Dendritic cell treated with granulocyte-macrophage colony-stimulating factor and Interleukin-4, amounts not matched to agents 40 ng/mL and 50 ng/mL, for 4 days (primary cell): ENCODE results near the gene TUBB1.
A peak's percentile ranks its signal among the peaks of the same experiment; 100 is the strongest.

Source experiments
- H3K27ac Mint-ChIP-seq: one replicate; pipeline ENCODE4 v1.8.0; 2022; ENCODE audit warnings: mild to moderate bottlenecking, mixed read lengths
- H3K27me3 Mint-ChIP-seq: one replicate; pipeline ENCODE4 v1.8.0; 2022; ENCODE audit warnings: mild to moderate bottlenecking, mixed read lengths
- H3K36me3 Mint-ChIP-seq: one replicate; pipeline ENCODE4 v1.8.0; 2022; ENCODE audit warnings: low read depth, mixed read lengths
- H3K4me1 Mint-ChIP-seq: one replicate; pipeline ENCODE4 v1.8.0; 2022; ENCODE audit warnings: low read depth, mixed read lengths
- H3K4me3 Mint-ChIP-seq: one replicate; pipeline ENCODE4 v1.8.0; 2022; ENCODE audit warnings: mild to moderate bottlenecking, moderate library complexity, mixed read lengths
- H3K9me3 Mint-ChIP-seq: one replicate; pipeline ENCODE4 v1.8.0; 2022; ENCODE audit warnings: mixed read lengths
- intact Hi-C: fragments of 100-400 bp; cut with micrococcal nuclease; formaldehyde crosslinking; loops from one replicate; pipeline ENCODE4 v1.15.0; 2022

Gene TUBB1

GRCh38 chr20:59019217-59019616, at the start of gene TUBB1:
Gene TUBB1 (plus strand): TSS chr20:59019429. CDS start chr20:59019523, 94 bp downstream.
- Mint-ChIP-seq H3K4me1 (peaks cover 47% of the 10 kb centered on the region), H3K27me3 (peaks cover 2% of the 10 kb centered on the region), H3K36me3 (peaks cover 68% of the 10 kb centered on the region), H3K4me3 (no peak within 1 kb of the TSS), H3K27ac (peak within 1 kb of the TSS; percentile 73), H3K9me3 (no peaks in the 10 kb centered on the region)
- intact Hi-C loops, result no loop called here

- H3K27ac Mint-ChIP-seq, result no peak overlapping the region
These were observed 49.8 kb upstream of the TUBB1 start for GRCh38 chr20:58969439-58969838.

GRCh38 chr20:58970146-58970545, 49.1 kb upstream of the TUBB1 start:
- no peak overlapping the region for H3K27ac Mint-ChIP-seq
- peaks cover 14% of the 10 kb centered on the region for H3K27me3 Mint-ChIP-seq
- peaks cover 10% of the 10 kb centered on the region for H3K4me1 Mint-ChIP-seq
- intact Hi-C loops, result no loop called here
- no peaks in the 10 kb centered on the region for H3K36me3 Mint-ChIP-seq
- H3K9me3 Mint-ChIP-seq, result no peaks in the 10 kb centered on the region
- H3K4me3 Mint-ChIP-seq, result no peak overlapping the region

More at GRCh38 chr20:58969439-58969838, 49.8 kb upstream of the TUBB1 start:
- Mint-ChIP-seq H3K4me1 (peaks cover 9% of the 10 kb centered on the region), H3K4me3 (no peak overlapping the region), H3K36me3 (no peaks in the 10 kb centered on the region), H3K27me3 (peaks cover 15% of the 10 kb centered on the region), H3K9me3 (no peaks in the 10 kb centered on the region)
- intact Hi-C loops, result no loop called here

GRCh38 chr20:58971429-58971828, 47.8 kb upstream of the TUBB1 start:
- H3K9me3 Mint-ChIP-seq, result peaks cover 12% of the 10 kb centered on the region
- no peaks in the 10 kb centered on the region for H3K36me3 Mint-ChIP-seq
- H3K27me3 Mint-ChIP-seq, result peaks cover 12% of the 10 kb centered on the region
- intact Hi-C loops, result no loop called here
- H3K4me1 Mint-ChIP-seq, result peaks cover 11% of the 10 kb centered on the region
- H3K27ac Mint-ChIP-seq, result no peak overlapping the region
- H3K4me3 Mint-ChIP-seq, result no peak overlapping the region

GRCh38 chr20:58973179-58973578, 46.0 kb upstream of the TUBB1 start:
- Mint-ChIP-seq H3K36me3 (no peaks in the 10 kb centered on the region), H3K27ac (no peak overlapping the region), H3K4me3 (no peak overlapping the region), H3K9me3 (peaks cover 13% of the 10 kb centered on the region), H3K4me1 (peaks cover 16% of the 10 kb centered on the region), H3K27me3 (peaks cover 6% of the 10 kb centered on the region)
- intact Hi-C loops, result no loop called here

GRCh38 chr20:58973866-58974265, 45.4 kb upstream of the TUBB1 start:
- no peak overlapping the region for H3K4me3 Mint-ChIP-seq

GRCh38 chr20:58975353-58975752, 43.9 kb upstream of the TUBB1 start:
- H3K9me3 Mint-ChIP-seq, result peaks cover 13% of the 10 kb centered on the region
- H3K36me3 Mint-ChIP-seq, result no peaks in the 10 kb centered on the region
- H3K4me3 Mint-ChIP-seq, result no peak overlapping the region
- H3K4me1 Mint-ChIP-seq, result peaks cover 23% of the 10 kb centered on the region
- intact Hi-C loops, result no loop called here
- H3K27me3 Mint-ChIP-seq, result peaks cover 5% of the 10 kb centered on the region
- H3K27ac Mint-ChIP-seq, result no peak overlapping the region

More at GRCh38 chr20:58973866-58974265, 45.4 kb upstream of the TUBB1 start:
- H3K36me3 Mint-ChIP-seq, result no peaks in the 10 kb centered on the region
- no peak overlapping the region for H3K27ac Mint-ChIP-seq
- peaks cover 8% of the 10 kb centered on the region for H3K27me3 Mint-ChIP-seq
- H3K9me3 Mint-ChIP-seq, result peaks cover 13% of the 10 kb centered on the region
- intact Hi-C loops, result no loop called here
- peaks cover 22% of the 10 kb centered on the region for H3K4me1 Mint-ChIP-seq

GRCh38 chr20:58976061-58976730, 43.0 kb upstream of the TUBB1 start:
- no peak overlapping the region for H3K27ac Mint-ChIP-seq
- H3K4me3 Mint-ChIP-seq, result no peak overlapping the region
- intact Hi-C loops, result no loop called here
- H3K27me3 Mint-ChIP-seq, result peaks cover 5% of the 10 kb centered on the region
- peaks cover 13% of the 10 kb centered on the region for H3K9me3 Mint-ChIP-seq
- H3K4me1 Mint-ChIP-seq, result peaks cover 23% of the 10 kb centered on the region
- H3K36me3 Mint-ChIP-seq, result no peaks in the 10 kb centered on the region

- intact Hi-C loops, result no loop called here
- peaks cover 13% of the 10 kb centered on the region for H3K9me3 Mint-ChIP-seq
- H3K4me1 Mint-ChIP-seq, result peaks cover 33% of the 10 kb centered on the region
- H3K27ac Mint-ChIP-seq, result no peak overlapping the region
- no peak overlapping the region for H3K4me3 Mint-ChIP-seq
- no peaks in the 10 kb centered on the region for H3K36me3 Mint-ChIP-seq
- H3K27me3 Mint-ChIP-seq, result peaks cover 5% of the 10 kb centered on the region
These were observed 40.7 kb upstream of the TUBB1 start for GRCh38 chr20:58978351-58979190.

- intact Hi-C loops, result loop anchor here (5.0 to 10.0 kb wide), 2 partner anchors 54 to 89 kb away; partner anchors contain the start of gene ATP5F1E
- Mint-ChIP-seq H3K9me3 (peaks cover 5% of the 10 kb centered on the region), H3K36me3 (peaks cover 9% of the 10 kb centered on the region), H3K27ac (peak within 1 kb of the TSS; percentile 81), H3K27me3 (peaks cover 5% of the 10 kb centered on the region), H3K4me1 (peaks cover 48% of the 10 kb centered on the region), H3K4me3 (peak within 1 kb of the TSS; percentile 77)
These were observed 38.3 kb upstream of the TUBB1 start, which contains the start of gene NELFCD for GRCh38 chr20:58980711-58981627. Gene NELFCD (plus strand): TSS chr20:58981256. CDS start chr20:58981310, 54 bp downstream.

- H3K36me3 Mint-ChIP-seq, result peaks cover 17% of the 10 kb centered on the region
- peak overlapping the region; percentile 75 for H3K4me3 Mint-ChIP-seq
- H3K4me1 Mint-ChIP-seq, result peaks cover 49% of the 10 kb centered on the region
- H3K27ac Mint-ChIP-seq, result no peak overlapping the region
- peaks cover 5% of the 10 kb centered on the region for H3K27me3 Mint-ChIP-seq
- no peaks in the 10 kb centered on the region for H3K9me3 Mint-ChIP-seq
- intact Hi-C loops, result loop anchor here (5.0 to 10.0 kb wide), 2 partner anchors 53 to 89 kb away; partner anchors contain the start of gene ATP5F1E
These were observed 37.4 kb upstream of the TUBB1 start for GRCh38 chr20:58981628-58982364.

GRCh38 chr20:58982406-58983114, 36.7 kb upstream of the TUBB1 start:
- no peak overlapping the region for H3K27ac Mint-ChIP-seq
- H3K36me3 Mint-ChIP-seq, result peaks cover 25% of the 10 kb centered on the region
- intact Hi-C loops, result loop anchor here (5.0 to 10.0 kb wide), 2 partner anchors 52 to 90 kb away; partner anchors contain the start of gene ATP5F1E
- H3K4me1 Mint-ChIP-seq, result peaks cover 48% of the 10 kb centered on the region
- peak overlapping the region; percentile 75 for H3K4me3 Mint-ChIP-seq
- H3K9me3 Mint-ChIP-seq, result no peaks in the 10 kb centered on the region
- peaks cover 5% of the 10 kb centered on the region for H3K27me3 Mint-ChIP-seq
